A549 (cell line): ENCODE measurements around the gene RTEL1. TPM values are rescaled to one million over a fixed set of nuclear protein-coding genes. Genes with fewer than 3 reads are reported as not detected.

Source experiments
- ATAC-seq, 2 experiments: fragments of 200-7000 bp in 1 of 2; fragments of >200 bp in 1 of 2; cut with Nextera tagmentation in 1 of 2; cut with Tn5 transposase in 1 of 2; 3 replicates each; pipeline versions ENCODE4 v1.8.0 to v1.9.1; 2018 to 2020; ENCODE audit warnings: mild to moderate bottlenecking in 1 of 2, moderate library complexity in 1 of 2
- CTCF ChIA-PET: fragments of 300-600 bp; sonication (Branson Sonifier 250); formaldehyde crosslinking; extraction: SDS; loops from one replicate; lab custom pipeline; 2021; ENCODE audit warnings: antibody characterized with exemption, inconsistent platforms; lab: Yijun Ruan, JAX
- POLR2A ChIA-PET: fragments of 350-600 bp; formaldehyde crosslinking; extraction: SDS; loops from one replicate; lab custom pipeline; 2021; ENCODE audit warnings: antibody characterized with exemption, inconsistent platforms; lab: Yijun Ruan, JAX
- DNase-seq, 2 experiments: peaks; one replicate each; pipeline versions ENCODE4 v3.0.0 to v3.0.0-alpha.2; 2011 to 2016; ENCODE audit warnings: low read depth in 1 of 2, low spot score in 1 of 2
- FAIRE-seq: peaks from 2 replicates; lab custom pipeline; 2011; peaks lifted over from hg19 to GRCh38; lab: Jason Lieb, UNC
- H3K27ac ChIP-seq, 2 experiments: fragments of >200 bp; sonication (Bioruptor Twin); formaldehyde crosslinking; 3 replicates each; pipeline ENCODE4 v1.5.1; 2016 to 2017
- H3K4me1 ChIP-seq: fragments of >200 bp; sonication (Bioruptor Twin); formaldehyde crosslinking; 3 replicates; pipeline ENCODE4 v1.6.1; 2016
- H3K4me2 ChIP-seq: fragments of >200 bp; sonication (Bioruptor Twin); formaldehyde crosslinking; 3 replicates; pipeline ENCODE4 v1.6.1; 2016
- H3K4me3 ChIP-seq: fragments of >200 bp; sonication (Bioruptor Twin); formaldehyde crosslinking; 3 replicates; pipeline ENCODE4 v1.5.1; 2016
- H3K9me3 ChIP-seq: fragments of >200 bp; sonication (Bioruptor Twin); formaldehyde crosslinking; 3 replicates; pipeline ENCODE4 v1.6.1; 2016
- CBX2 ChIP-seq: fragments of 200-600 bp; sonication (generic); IDR thresholded peaks from 2 replicates; pipeline ENCODE4 v1.6.1; 2016; ENCODE audit warnings: low read depth, mild to moderate bottlenecking, borderline replicate concordance
- CBX8 ChIP-seq: fragments of 200-600 bp; sonication (generic); IDR thresholded peaks from 2 replicates; pipeline ENCODE4 v1.6.1; 2016
- EHF ChIP-seq: fragments of 250-450 bp; sonication (Bioruptor Pico); IDR thresholded peaks from 2 replicates; pipeline ENCODE4 v1.5.0; 2020; ENCODE audit warnings: mild to moderate bottlenecking
- EP300 ChIP-seq, 2 experiments: fragments of >200 bp; sonication (Bioruptor Twin); formaldehyde crosslinking; IDR thresholded peaks; 2 replicates in 1 of 2; 3 replicates in 1 of 2; pipeline ENCODE4 v1.6.1; 2016 to 2017
- FOSL2 ChIP-seq, 2 experiments: fragments of 450-650 bp in 1 of 2; fragments of >200 bp in 1 of 2; sonication (Bioruptor Twin) in 1 of 2; formaldehyde crosslinking; IDR thresholded peaks; 2 replicates each; pipeline versions ENCODE4 v1.5.0 to v1.6.1; 2016 to 2020; ENCODE audit warnings: mild to moderate bottlenecking in 1 of 2, moderate library complexity in 1 of 2
- HOXA7 ChIP-seq: fragments of 250-450 bp; sonication (Bioruptor Pico); IDR thresholded peaks from 2 replicates; pipeline ENCODE4 v1.5.0; 2020; ENCODE audit warnings: mild to moderate bottlenecking, moderate library complexity
- HOXB13 ChIP-seq: fragments of 250-450 bp; sonication (Bioruptor Pico); IDR thresholded peaks from 2 replicates; pipeline ENCODE4 v1.5.0; 2020; ENCODE audit warnings: low read depth, mild to moderate bottlenecking, moderate library complexity
- JUNB ChIP-seq: fragments of >200 bp; sonication (Bioruptor Twin); formaldehyde crosslinking; IDR thresholded peaks from 2 replicates; pipeline ENCODE4 v1.6.1; 2016
- KDM1A ChIP-seq: fragments of 200-600 bp; sonication (generic); IDR thresholded peaks from 2 replicates; pipeline ENCODE4 v1.6.1; 2016; ENCODE audit warnings: low read depth, mild to moderate bottlenecking
- POLR2A ChIP-seq: IDR thresholded peaks from 2 replicates; pipeline ENCODE4 v1.6.1; 2012; ENCODE audit warnings: mild to moderate bottlenecking, low read length
- RFX5 ChIP-seq: fragments of 450-650 bp; IDR thresholded peaks from 2 replicates; pipeline ENCODE4 v1.7.1; 2014; ENCODE audit warnings: antibody characterized with exemption, mild to moderate bottlenecking, moderate library complexity
- RNF2 ChIP-seq: fragments of 200-600 bp; sonication (generic); IDR thresholded peaks from 2 replicates; pipeline ENCODE4 v1.6.1; 2016; ENCODE audit warnings: low read depth, mild to moderate bottlenecking, antibody characterized with exemption, moderate library complexity, borderline replicate concordance
- SMC3 ChIP-seq: fragments of >200 bp; sonication (Bioruptor Twin); formaldehyde crosslinking; IDR thresholded peaks from 3 replicates; pipeline ENCODE4 v1.6.1; 2018; ENCODE audit warnings: inconsistent platforms
- TFCP2L1 ChIP-seq: fragments of 250-450 bp; sonication (Bioruptor Pico); IDR thresholded peaks from 2 replicates; pipeline ENCODE4 v1.5.0; 2021; ENCODE audit warnings: mild to moderate bottlenecking
- ZC3H11A ChIP-seq: fragments of 450-650 bp; IDR thresholded peaks from 2 replicates; pipeline ENCODE4 v1.6.1; 2014; ENCODE audit warnings: antibody characterized with exemption, mild to moderate bottlenecking
- ZFP36 ChIP-seq: fragments of 450-650 bp; IDR thresholded peaks from 2 replicates; pipeline ENCODE4 v1.6.1; 2014; ENCODE audit warnings: borderline replicate concordance; ENCODE audit not compliant: partially characterized antibody
- ZNF302 ChIP-seq: fragments of 250-450 bp; sonication (Bioruptor Pico); IDR thresholded peaks from 2 replicates; pipeline ENCODE4 v1.9.0; 2021; ENCODE audit warnings: inconsistent platforms, mild to moderate bottlenecking, moderate library complexity
- WGBS: methylation state at CpG from one replicate; pipeline ENCODE4 v1.1.6; 2017; ENCODE audit errors: missing lambda C conversion rate; 5-methylcytosine and 5-hydroxymethylcytosine counted together
- polyA plus RNA-seq, 4 experiments: library from polyadenylated mRNA; depleted of rRNA in 3 of 4; stranded (reverse); fragments of >200 nt; fragmentation: RNase III in 1 of 4; extraction: RNeasy Plus Mini Kit Qiagen cat#74134 plus additional on column Dnase treatment in 1 of 4; gene quantifications; 2 replicates in 3 of 4; 3 replicates in 1 of 4; pipeline ENCODE4 v1.2.3, GENCODE V29; 2011 to 2017
- TF ChIP-seq, protein P1 (sequence below): fragments of >200 bp; sonication (Bioruptor Twin); formaldehyde crosslinking; IDR thresholded peaks from 3 replicates; pipeline ENCODE4 v1.6.1; 2016
- TF ChIP-seq, protein P2 (sequence below): IDR thresholded peaks from 2 replicates; pipeline ENCODE4 v1.6.1; 2012
- TF ChIP-seq, protein P3 (sequence below): fragments of 250-450 bp; sonication (Bioruptor Pico); IDR thresholded peaks from 2 replicates; pipeline ENCODE4 v1.5.0; 2020; ENCODE audit warnings: low read depth, mild to moderate bottlenecking, moderate library complexity

The RTEL1 gene
- polyA plus RNA-seq, 2 of the 4 experiments (the other 2 are of a cell fraction): 11.3 to 12.6 TPM

DNA sequence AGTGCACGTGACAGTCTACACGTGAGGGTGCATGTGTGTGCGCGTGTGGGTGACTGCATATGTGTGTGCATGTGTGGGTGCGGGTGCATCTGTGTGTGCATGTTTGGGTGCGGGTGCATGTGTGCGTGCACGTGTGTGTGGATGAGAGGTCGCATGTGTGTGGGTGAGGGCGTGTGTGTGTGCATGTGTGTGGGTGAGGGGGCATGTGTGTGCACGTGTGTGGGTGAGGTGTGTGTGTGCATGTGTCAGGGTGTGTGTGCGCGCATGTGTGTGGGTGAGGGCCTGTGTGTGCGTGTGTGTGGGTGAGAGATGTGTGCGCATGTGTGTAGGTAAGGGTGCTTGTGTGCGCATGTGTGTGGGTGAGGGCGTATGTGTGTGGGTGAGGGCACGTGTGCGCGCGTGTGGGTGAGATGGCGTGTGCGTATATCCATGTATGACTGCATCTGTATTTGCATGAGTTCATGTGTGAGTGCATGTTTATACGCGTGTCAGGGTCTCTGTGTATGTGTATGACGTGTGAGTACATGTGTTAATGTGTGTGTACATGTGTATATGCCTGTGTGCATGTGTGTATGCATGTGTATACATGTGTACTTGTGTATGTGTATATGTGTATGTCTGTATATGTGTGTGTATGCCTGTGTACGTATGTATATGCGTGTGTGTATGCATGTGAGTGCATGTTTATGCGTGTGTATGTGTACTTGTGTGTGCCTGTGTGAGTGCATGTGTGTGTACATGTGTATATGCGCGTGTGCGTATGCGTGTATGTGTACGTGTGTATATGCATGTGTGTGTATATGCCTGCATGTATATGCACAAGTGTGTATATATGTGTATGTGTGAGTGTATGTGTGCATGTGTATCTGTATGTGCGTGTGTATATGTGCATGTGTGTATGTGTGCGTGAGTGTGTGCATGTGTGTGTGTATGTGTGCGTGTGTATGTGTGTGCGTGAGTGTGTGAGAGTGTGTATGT, 74.3 kb downstream of the RTEL1 start (continued):
- TF ChIP-seq, protein P1, sequence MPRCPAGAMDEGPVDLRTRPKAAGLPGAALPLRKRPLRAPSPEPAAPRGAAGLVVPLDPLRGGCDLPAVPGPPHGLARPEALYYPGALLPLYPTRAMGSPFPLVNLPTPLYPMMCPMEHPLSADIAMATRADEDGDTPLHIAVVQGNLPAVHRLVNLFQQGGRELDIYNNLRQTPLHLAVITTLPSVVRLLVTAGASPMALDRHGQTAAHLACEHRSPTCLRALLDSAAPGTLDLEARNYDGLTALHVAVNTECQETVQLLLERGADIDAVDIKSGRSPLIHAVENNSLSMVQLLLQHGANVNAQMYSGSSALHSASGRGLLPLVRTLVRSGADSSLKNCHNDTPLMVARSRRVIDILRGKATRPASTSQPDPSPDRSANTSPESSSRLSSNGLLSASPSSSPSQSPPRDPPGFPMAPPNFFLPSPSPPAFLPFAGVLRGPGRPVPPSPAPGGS: no peak
- TF ChIP-seq ZC3H11A: no peak
- TF ChIP-seq TFCP2L1: no peak

DNA sequence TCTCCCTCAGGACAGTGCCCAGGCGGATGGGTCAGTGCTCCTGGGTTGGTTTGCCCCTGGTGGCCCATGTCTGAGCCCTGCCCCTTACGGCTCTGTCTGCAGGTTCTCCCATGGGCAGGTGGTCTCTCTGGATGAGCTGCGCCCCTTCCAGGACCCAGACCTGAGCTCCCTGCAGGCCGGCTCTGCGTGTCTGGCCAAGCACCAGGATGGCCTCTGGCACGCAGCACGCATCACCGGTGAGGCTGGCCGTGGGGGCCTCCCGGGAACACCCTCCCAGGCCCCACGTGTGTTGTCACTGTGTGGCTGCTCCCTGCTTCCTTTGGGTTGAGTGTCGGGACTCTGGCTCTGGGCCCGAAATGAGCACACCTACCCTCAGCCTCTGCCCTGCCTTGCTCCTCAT, 75.0 kb downstream of the RTEL1 start:
- ChIA-PET POLR2A (no interaction called here), CTCF (no interaction called here)
- FAIRE-seq: no peak
- Histone ChIP-seq H3K27ac (no peak overlapping the region), H3K4me2 (no peak overlapping the region), H3K4me1 (no peaks in the 10 kb centered on the region), H3K9me3 (no peaks in the 10 kb centered on the region), H3K4me3 (no peak overlapping the region)
- 90% methylated on average over 9 of the region's 13 CpGs for WGBS
- TF ChIP-seq, protein P2, sequence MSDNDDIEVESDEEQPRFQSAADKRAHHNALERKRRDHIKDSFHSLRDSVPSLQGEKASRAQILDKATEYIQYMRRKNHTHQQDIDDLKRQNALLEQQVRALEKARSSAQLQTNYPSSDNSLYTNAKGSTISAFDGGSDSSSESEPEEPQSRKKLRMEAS: no peak
- TF ChIP-seq CBX2 (no peak), ZNF302 (CRISPR knock-in tag) (no peak), RNF2 (no peak), JUNB (no peak), RFX5 (no peak), EHF (CRISPR knock-in tag) (no peak), SMC3 (no peak), EP300 (IDR thresholded peaks at IDR 0.05) (no peak), KDM1A (no peak), POLR2A (no peak), HOXA7 (CRISPR knock-in tag) (no peak), ZFP36 (no peak)
- TF ChIP-seq, protein P3, sequence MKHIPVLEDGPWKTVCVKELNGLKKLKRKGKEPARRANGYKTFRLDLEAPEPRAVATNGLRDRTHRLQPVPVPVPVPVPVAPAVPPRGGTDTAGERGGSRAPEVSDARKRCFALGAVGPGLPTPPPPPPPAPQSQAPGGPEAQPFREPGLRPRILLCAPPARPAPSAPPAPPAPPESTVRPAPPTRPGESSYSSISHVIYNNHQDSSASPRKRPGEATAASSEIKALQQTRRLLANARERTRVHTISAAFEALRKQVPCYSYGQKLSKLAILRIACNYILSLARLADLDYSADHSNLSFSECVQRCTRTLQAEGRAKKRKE (CRISPR knock-in tag): no peak
- no peak for ATAC-seq
- DNase-seq: no peak

DNA sequence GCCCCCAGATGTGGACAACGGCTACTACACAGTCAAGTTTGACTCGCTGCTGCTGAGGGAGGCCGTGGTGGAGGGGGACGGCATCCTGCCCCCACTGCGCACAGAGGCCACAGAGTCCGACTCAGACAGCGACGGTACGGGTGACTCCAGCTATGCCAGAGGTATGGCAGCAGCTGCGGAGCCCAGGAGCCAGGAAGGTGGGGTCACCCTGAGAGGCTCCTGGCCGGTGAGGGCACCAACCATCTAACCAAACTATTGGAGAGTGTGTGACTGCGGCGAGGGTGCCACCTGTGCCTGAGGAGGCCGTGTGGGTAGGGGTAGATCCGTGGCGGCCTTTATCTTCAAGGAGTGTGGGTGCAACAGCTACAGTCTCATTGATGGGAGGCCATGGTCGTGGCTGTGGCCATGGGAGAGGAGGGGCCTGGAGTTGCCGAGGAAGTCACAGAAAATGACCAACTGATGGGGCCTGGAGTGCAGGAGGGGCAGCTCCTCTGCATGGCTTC, 75.5 kb downstream of the RTEL1 start:
- FAIRE-seq: no peak

More for the DNA sequence above, 75.5 kb downstream of the RTEL1 start:
- TF ChIP-seq HOXB13 (CRISPR knock-in tag) (no peak), CBX8 (no peak), FOSL2 (IDR thresholded peaks at IDR 0.05) (no peak), FOSL2 (CRISPR knock-in tag; IDR thresholded peaks at IDR 0.05) (no peak)
- no peaks in the 10 kb centered on the region for H3K4me1 ChIP-seq
- ChIA-PET POLR2A (no interaction called here), CTCF (interaction anchor here (1.1 to 1.8 kb wide), 2 partner anchors 62 to 196 kb away, joined by 3 to 6 read pairs; partner anchors contain the start of gene PTK6)
- WGBS: 95% methylated on average over 18 of the region's 18 CpGs
- H3K9me3 ChIP-seq: no peaks in the 10 kb centered on the region
- H3K4me3 ChIP-seq: no peak overlapping the region
- ATAC-seq (no peak), DNase-seq (no peak)
- no peak overlapping the region for H3K27ac ChIP-seq
- H3K4me2 ChIP-seq: no peak overlapping the region
